H1 (cell line): Measurements from ENCODE around the gene ZNF385B. TPM values are rescaled to one million over a fixed set of nuclear protein-coding genes. Genes with fewer than 3 reads are reported as not detected.

Experiments used
- CTCF ChIA-PET: fragments of 300-600 bp; sonication (Branson Sonifier 250); formaldehyde crosslinking; loops from one replicate; lab custom pipeline; 2021; ENCODE audit not compliant: partially characterized antibody; lab: Charles Lee
- POLR2A ChIA-PET: fragments of 300-600 bp; sonication (Branson Sonifier 250); formaldehyde crosslinking; loops from one replicate; lab custom pipeline; 2021; ENCODE audit warnings: inconsistent platforms; ENCODE audit not compliant: partially characterized antibody; lab: Charles Lee
- DNase-seq, 2 experiments: peaks; one replicate each; pipeline versions ENCODE4 v3.0.0 to v3.0.0-alpha.2; 2010 to 2022; ENCODE audit warnings: low spot score in 2 of 2, low read depth in 1 of 2, mixed read lengths in 1 of 2
- FAIRE-seq: peaks from 2 replicates; lab custom pipeline; 2011; peaks lifted over from hg19 to GRCh38; lab: Jason Lieb, UNC
- H2AFZ ChIP-seq: 2 replicates; pipeline ENCODE4 v1.8.1; 2012; ENCODE audit warnings: low read length, inconsistent platforms
- H2AK5ac ChIP-seq: 2 replicates; pipeline ENCODE4 v1.6.1; 2013; ENCODE audit warnings: low read depth, low read length
- H2BK120ac ChIP-seq: replicated peaks from 2 replicates; pipeline ENCODE3; 2013; ENCODE audit warnings: low read depth, low read length, inconsistent platforms
- H2BK12ac ChIP-seq: 2 replicates; pipeline ENCODE4 v1.6.1; 2013; ENCODE audit warnings: low read depth, low read length
- H2BK15ac ChIP-seq: 2 replicates; pipeline ENCODE4 v1.6.1; 2013; ENCODE audit warnings: low read length
- H2BK20ac ChIP-seq: 2 replicates; pipeline ENCODE4 v1.6.1; 2013; ENCODE audit warnings: low read length
- H2BK5ac ChIP-seq: 2 replicates; pipeline ENCODE4 v1.6.1; 2013; ENCODE audit warnings: low read depth, low read length
- H3K14ac ChIP-seq: 2 replicates; pipeline ENCODE4 v1.6.1; 2013; ENCODE audit warnings: inconsistent platforms; ENCODE audit not compliant: insufficient read length
- H3K18ac ChIP-seq: 2 replicates; pipeline ENCODE4 v1.6.1; 2013; ENCODE audit warnings: low read length; ENCODE audit errors: extremely low read depth
- H3K23ac ChIP-seq: 2 replicates; pipeline ENCODE4 v1.6.1; 2013; ENCODE audit warnings: inconsistent platforms; ENCODE audit not compliant: insufficient read length
- H3K23me2 ChIP-seq: 2 replicates; pipeline ENCODE4 v1.6.1; 2013; ENCODE audit warnings: low read depth, low read length
- H3K27ac ChIP-seq: 2 replicates; pipeline ENCODE4 v1.6.1; 2011; ENCODE audit warnings: low read depth, low read length, inconsistent platforms
- H3K27me3 ChIP-seq, 4 experiments: replicated peaks in 1 of 4; 1 replicate in 1 of 4; 2 replicates in 3 of 4; pipeline versions ENCODE4 v1.6.1 to v1.8.1; 2011 to 2013; ENCODE audit warnings: low read length in 3 of 4, mild to moderate bottlenecking in 3 of 4, inconsistent platforms in 2 of 4, mixed read lengths in 2 of 4, moderate library complexity in 1 of 4; ENCODE audit not compliant: control insufficient read depth in 3 of 4, insufficient read depth in 3 of 4; ENCODE audit errors: extremely low read depth in 1 of 4
- H3K36me3 ChIP-seq, 4 experiments: 2 replicates each; pipeline versions ENCODE4 v1.6.1 to v1.8.1; 2011 to 2013; ENCODE audit warnings: mild to moderate bottlenecking in 4 of 4, low read length in 3 of 4, moderate library complexity in 2 of 4, control low read depth in 1 of 4, inconsistent platforms in 1 of 4; ENCODE audit not compliant: insufficient read depth in 4 of 4, control insufficient read depth in 2 of 4
- H3K4ac ChIP-seq: replicated peaks from 2 replicates; pipeline ENCODE3; 2013; ENCODE audit warnings: low read length, low read depth, mixed read lengths, inconsistent platforms; ENCODE audit not compliant: insufficient read length
- H3K4me1 ChIP-seq, 4 experiments: replicated peaks in 1 of 4; 1 replicate in 1 of 4; 2 replicates in 3 of 4; pipeline versions ENCODE4 v1.6.1 to v1.8.1; 2011 to 2013; ENCODE audit warnings: low read length in 3 of 4, inconsistent platforms in 2 of 4, mixed read lengths in 1 of 4; ENCODE audit not compliant: insufficient read depth in 4 of 4, control insufficient read depth in 3 of 4
- H3K4me2 ChIP-seq, 2 experiments: 2 replicates each; pipeline versions ENCODE4 v1.6.1 to v1.8.1; 2011 to 2013; ENCODE audit warnings: low read depth in 2 of 2, low read length in 2 of 2, control low read depth in 1 of 2, inconsistent platforms in 1 of 2, mild to moderate bottlenecking in 1 of 2; ENCODE audit not compliant: insufficient read depth in 1 of 2
- H3K4me3 ChIP-seq, 4 experiments: fragments of 200-600, 300-600 bp in 1 of 4; sonication (generic), shearing (Covaris generic), sonication (Bioruptor Twin) in 1 of 4; 2 replicates each; pipeline versions ENCODE4 v1.5.1 to v1.8.1; 2011 to 2016; ENCODE audit warnings: low read length in 4 of 4, low read depth in 3 of 4, control low read depth in 2 of 4, inconsistent platforms in 2 of 4, mild to moderate bottlenecking in 2 of 4, mixed read lengths in 1 of 4, moderate library complexity in 1 of 4; ENCODE audit not compliant: insufficient read depth in 2 of 4; ENCODE audit errors: extremely low read depth in 1 of 4
- H3K56ac ChIP-seq: replicated peaks from 2 replicates; pipeline ENCODE3; 2013; ENCODE audit warnings: low read depth, mild to moderate bottlenecking, mixed read lengths, low read length, inconsistent platforms; ENCODE audit not compliant: insufficient read length
- H3K79me1 ChIP-seq: 2 replicates; pipeline ENCODE4 v1.6.1; 2013; ENCODE audit warnings: low read depth, low read length, control low read depth
- H3K79me2 ChIP-seq, 2 experiments: 2 replicates each; pipeline versions ENCODE4 v1.6.1 to v1.8.1; 2012 to 2013; ENCODE audit warnings: low read length in 2 of 2, mild to moderate bottlenecking in 2 of 2, inconsistent platforms in 1 of 2; ENCODE audit not compliant: insufficient read depth in 2 of 2, control insufficient read depth in 1 of 2
- H3K9ac ChIP-seq, 4 experiments: replicated peaks in 1 of 4; 1 replicate in 1 of 4; 2 replicates in 3 of 4; pipeline versions ENCODE4 v1.6.1 to v1.8.1; 2011 to 2013; ENCODE audit warnings: low read depth in 3 of 4, low read length in 3 of 4, control low read depth in 2 of 4, mild to moderate bottlenecking in 2 of 4, moderate library complexity in 2 of 4, inconsistent platforms in 1 of 4; ENCODE audit errors: extremely low read depth in 1 of 4
- H3K9me3 ChIP-seq, 2 experiments: 2 replicates each; pipeline versions ENCODE4 v1.6.1 to v1.8.1; 2012 to 2013; ENCODE audit warnings: mild to moderate bottlenecking in 2 of 2, moderate library complexity in 2 of 2, control low read depth in 1 of 2, inconsistent platforms in 1 of 2, low read depth in 1 of 2, low read length in 1 of 2, mixed read lengths in 1 of 2; ENCODE audit not compliant: insufficient read depth in 2 of 2
- H4K20me1 ChIP-seq, 2 experiments: replicated peaks in 1 of 2; 2 replicates each; pipeline versions ENCODE3 to v1.8.1; 2011 to 2013; ENCODE audit warnings: inconsistent platforms in 2 of 2, low read length in 2 of 2, mild to moderate bottlenecking in 1 of 2; ENCODE audit not compliant: insufficient read depth in 2 of 2, control insufficient read depth in 1 of 2
- H4K5ac ChIP-seq: 2 replicates; pipeline ENCODE4 v1.6.1; 2013; ENCODE audit warnings: low read length, low read depth, mixed read lengths, inconsistent platforms; ENCODE audit not compliant: insufficient read length
- H4K8ac ChIP-seq: 2 replicates; pipeline ENCODE4 v1.8.0; 2013; ENCODE audit warnings: mild to moderate bottlenecking, moderate library complexity, low read length, inconsistent platforms; ENCODE audit not compliant: insufficient read depth; ENCODE audit errors: extremely low read depth
- H4K91ac ChIP-seq: replicated peaks from 2 replicates; pipeline ENCODE3; 2013; ENCODE audit warnings: low read length, mixed read lengths, inconsistent platforms; ENCODE audit not compliant: insufficient read length
- BCL11A ChIP-seq, 2 experiments: IDR thresholded peaks; one replicate each; pipeline ENCODE4 v1.6.1; 2011; ENCODE audit warnings: low read depth in 2 of 2, low read length in 2 of 2, mild to moderate bottlenecking in 2 of 2
- CBX8 ChIP-seq: fragments of 300-800, 300-1000 bp; sonication (generic); IDR thresholded peaks from 2 replicates; pipeline ENCODE4 v1.7.1; 2016; ENCODE audit warnings: low read depth, low read length, borderline replicate concordance
- CEBPB ChIP-seq: IDR thresholded peaks from 2 replicates; pipeline ENCODE4 v1.6.1; 2012; ENCODE audit warnings: low read depth, low read length
- EP300 ChIP-seq, 2 experiments: IDR thresholded peaks; 1 replicate in 1 of 2; 2 replicates in 1 of 2; pipeline ENCODE4 v1.6.1; 2011 to 2012; ENCODE audit warnings: low read depth in 2 of 2, low read length in 2 of 2, mild to moderate bottlenecking in 2 of 2, borderline replicate concordance in 1 of 2, inconsistent platforms in 1 of 2, moderate library complexity in 1 of 2
- POU5F1 ChIP-seq: IDR thresholded peaks from 2 replicates; pipeline ENCODE4 v1.6.1; 2011; ENCODE audit warnings: low read depth, mild to moderate bottlenecking, low read length, moderate library complexity
- TEAD4 ChIP-seq: IDR thresholded peaks from 2 replicates; pipeline ENCODE4 v1.6.1; 2012; ENCODE audit warnings: low read depth, low read length, inconsistent platforms, mixed read lengths
- WGBS, 2 experiments: shearing (Covaris generic) in 1 of 2; methylation state at CpG; one replicate each; pipeline versions ENCODE4 v1.1.6 to v1.1.7; 2013 to 2015; ENCODE audit warnings: low lambda C conversion rate in 2 of 2, mixed read lengths in 2 of 2, inconsistent platforms in 1 of 2, low coverage in 1 of 2, missing lambda C conversion rate in 1 of 2; ENCODE audit not compliant: insufficient replicate concordance in 2 of 2, insufficient coverage in 1 of 2, insufficient read length in 1 of 2; ENCODE audit errors: extremely low coverage in 1 of 2, missing lambda C conversion rate in 1 of 2; 5-methylcytosine and 5-hydroxymethylcytosine counted together
- polyA plus RNA-seq, 7 experiments: library from polyadenylated mRNA; depleted of rRNA in 3 of 7; stranded (reverse) in 5 of 7; unstranded in 2 of 7; fragments of >200 nt in 5 of 7; fragments of 200-250 nt in 2 of 7; gene quantifications; 1 replicate in 5 of 7; 2 replicates in 1 of 7; 4 replicates in 1 of 7; pipeline versions ENCODE4 v1.2.1 to v1.2.3, GENCODE V29; 2011 to 2013; ENCODE audit warnings: missing spikeins in 2 of 7, mixed read lengths in 2 of 7
- total RNA-seq: library from RNA; stranded (reverse); fragmentation: NEBNext Ultra II Directional; extraction: Animal tissue kit (Norgen Biotek cat#: 25700); gene quantifications from 2 replicates; pipeline ENCODE4 v1.2.1, GENCODE V29; 2021

The ZNF385B gene
- total and polyA plus RNA-seq, 2 of the 8 experiments (the other 6 are each of a cell fraction or from before 2014, with no cell fraction given) = 1.1 to 3.7 TPM

GRCh38 chr2:179550214-179550613 is 311.2 kb downstream of the ZNF385B start:
- Histone ChIP-seq H3K23ac (no peak overlapping the region), H3K9me3 (no peaks in the 10 kb centered on the region), H3K27me3 (no peaks in the 10 kb centered on the region), H4K8ac (no peak overlapping the region), H3K56ac (no peak overlapping the region), H2AK5ac (no peak overlapping the region), H2BK20ac (no peak overlapping the region), H2BK12ac (no peak overlapping the region), H3K4ac (no peak overlapping the region), H3K4me2 (peak overlapping the region in 1 of 2 experiments; percentile 10; a peak in 1 of 4 replicates), H2BK5ac (no peak overlapping the region), H3K9ac (no peak overlapping the region), H4K20me1 (no peaks in the 10 kb centered on the region), H3K23me2 (no peaks in the 10 kb centered on the region), H2BK120ac (no peak overlapping the region), H2AFZ (no peak overlapping the region), H3K14ac (no peak overlapping the region), H3K27ac (no peak overlapping the region), H2BK15ac (no peak overlapping the region), H3K4me3 (peak overlapping the region in 1 of 4 experiments; percentile 17; a peak in 1 of 8 replicates), H4K5ac (no peak overlapping the region), H4K91ac (no peak overlapping the region), H3K79me1 (no peaks in the 10 kb centered on the region), H3K36me3 (no peaks in the 10 kb centered on the region), H3K79me2 (no peaks in the 10 kb centered on the region), H3K18ac (no peak overlapping the region), H3K4me1 (peaks cover 2 to 10% (median 6%) of the 10 kb centered on the region in 4 experiments; a peak in 4 of 7 replicates)
- ChIA-PET POLR2A (no interaction called here), CTCF (no interaction called here)
- FAIRE-seq (peak; percentile 91), DNase-seq (peak in 1 of 2 experiments; percentile 46)
- WGBS, 2 experiments = 5% methylated on average over 1 of the region's 1 CpG; no CpG with 5 or more reads in 1 of the 2 experiments
- TF ChIP-seq BCL11A (IDR thresholded peaks at IDR 0.05; ENCODE audit: low read depth in 2 of 2, low read length in 2 of 2) (peak in 1 of 2 experiments; percentile 36), POU5F1 (peak; percentile 70; the same call in 1 of the 2 replicates), TEAD4 (peak; percentile 94), CBX8 (no peak), CEBPB (peak; percentile 64; the same call in 1 of the 2 replicates), EP300 (IDR thresholded peaks at IDR 0.05; ENCODE audit: borderline replicate concordance in 1 of 2, low read depth in 2 of 2, low read length in 2 of 2) (peak in 1 of 2 experiments; percentile 37; a peak in 1 of 3 replicates)
